SK-N-SH treated with all-trans-retinoic acid at 6 μM for 48 hours (cell line): Measurements from ENCODE around the gene ASCL5.

Experiments used
- ATAC-seq: fragments of 200-7000 bp; cut with Tn5 transposase; 3 replicates; pipeline ENCODE4 v1.9.1; 2020; ENCODE audit warnings: mild to moderate bottlenecking, moderate library complexity
- BACH2 ChIP-seq: fragments of 250-450 bp; sonication (Bioruptor Pico); IDR thresholded peaks from 2 replicates; pipeline ENCODE4 v1.9.0; 2021; ENCODE audit warnings: mild to moderate bottlenecking, borderline replicate concordance
- CREB5 ChIP-seq: fragments of 250-450 bp; sonication (Bioruptor Pico); IDR thresholded peaks from 2 replicates; pipeline ENCODE4 v1.5.1; 2020; ENCODE audit warnings: low read depth, mild to moderate bottlenecking, moderate library complexity
- CSDC2 ChIP-seq: fragments of 250-450 bp; sonication (Bioruptor Pico); IDR thresholded peaks from 2 replicates; pipeline ENCODE4 v1.5.0; 2020; ENCODE audit warnings: mild to moderate bottlenecking, moderate library complexity
- CSRNP3 ChIP-seq: fragments of 250-450 bp; sonication (Bioruptor Pico); IDR thresholded peaks from 2 replicates; pipeline ENCODE4 v1.5.1; 2021; ENCODE audit warnings: mild to moderate bottlenecking, moderate library complexity
- ESRRG ChIP-seq: fragments of 250-450 bp; sonication (Bioruptor Pico); IDR thresholded peaks from 2 replicates; pipeline ENCODE4 v1.6.1; 2021; ENCODE audit warnings: mild to moderate bottlenecking
- GLIS3 ChIP-seq: fragments of 250-450 bp; sonication (Bioruptor Pico); IDR thresholded peaks from 2 replicates; pipeline ENCODE4 v1.5.0; 2020; ENCODE audit warnings: mild to moderate bottlenecking, moderate library complexity
- ISL1 ChIP-seq: fragments of 250-450 bp; sonication (Bioruptor Pico); IDR thresholded peaks from 2 replicates; pipeline ENCODE4 v2.1.2; 2022; ENCODE audit warnings: mild to moderate bottlenecking, moderate library complexity
- PATZ1 ChIP-seq: fragments of 250-450 bp; sonication (Bioruptor Pico); IDR thresholded peaks from 2 replicates; pipeline ENCODE4 v1.8.0; 2020; ENCODE audit warnings: mild to moderate bottlenecking, moderate library complexity, borderline replicate concordance
- POU6F1 ChIP-seq: fragments of 250-450 bp; sonication (Bioruptor Pico); IDR thresholded peaks from 2 replicates; pipeline ENCODE4 v1.8.0; 2021; ENCODE audit warnings: low read depth, mild to moderate bottlenecking, moderate library complexity, borderline replicate concordance
- PPARA ChIP-seq: fragments of 250-450 bp; sonication (Bioruptor Pico); IDR thresholded peaks from 2 replicates; pipeline ENCODE4 v1.5.0; 2020; ENCODE audit warnings: mild to moderate bottlenecking, borderline replicate concordance
- RARB ChIP-seq: fragments of 250-450 bp; sonication (Bioruptor Pico); IDR thresholded peaks from 2 replicates; pipeline ENCODE4 v1.8.0; 2021; ENCODE audit warnings: mild to moderate bottlenecking, moderate library complexity
- SNAI2 ChIP-seq: fragments of 250-450 bp; sonication (Bioruptor Pico); IDR thresholded peaks from 2 replicates; pipeline ENCODE4 v1.5.0; 2020; ENCODE audit warnings: mild to moderate bottlenecking, moderate library complexity
- TCF4 ChIP-seq: fragments of 250-450 bp; sonication (Bioruptor Pico); IDR thresholded peaks from 2 replicates; pipeline ENCODE4 v1.8.0; 2021; ENCODE audit warnings: mild to moderate bottlenecking, moderate library complexity, borderline replicate concordance
- TOX ChIP-seq: fragments of 250-450 bp; sonication (Bioruptor Pico); IDR thresholded peaks from 2 replicates; pipeline ENCODE4 v1.8.0; 2021; ENCODE audit warnings: mild to moderate bottlenecking, moderate library complexity, borderline replicate concordance
- TSHZ2 ChIP-seq: fragments of 250-450 bp; sonication (Bioruptor Pico); IDR thresholded peaks from 2 replicates; pipeline ENCODE4 v1.5.0; 2020; ENCODE audit warnings: mild to moderate bottlenecking, moderate library complexity
- ZC3H10 ChIP-seq: fragments of 250-450 bp; sonication (Bioruptor Pico); IDR thresholded peaks from 2 replicates; pipeline ENCODE4 v1.5.1; 2021; ENCODE audit warnings: mild to moderate bottlenecking, moderate library complexity
- ZFP30 ChIP-seq: fragments of 450-650 bp; formaldehyde crosslinking; IDR thresholded peaks from 2 replicates; pipeline ENCODE4 v1.5.0; 2022; ENCODE audit warnings: mild to moderate bottlenecking, moderate library complexity
- ZNF70 ChIP-seq: fragments of 450-650 bp; formaldehyde crosslinking; IDR thresholded peaks from 2 replicates; pipeline ENCODE4 v1.5.0; 2020; ENCODE audit warnings: mild to moderate bottlenecking, moderate library complexity
- ZNF8 ChIP-seq: fragments of 450-650 bp; formaldehyde crosslinking; IDR thresholded peaks from 2 replicates; pipeline ENCODE4 v1.5.0; 2020; ENCODE audit warnings: mild to moderate bottlenecking, moderate library complexity

The ASCL5 gene

GRCh38 chr1:201138311-201138840 is 11.4 kb upstream of the ASCL5 start:
- no peak for TF ChIP-seq TOX (CRISPR knock-in tag)
- TF ChIP-seq PPARA = no peak
- no peak for TF ChIP-seq ZC3H10
- no peak for TF ChIP-seq GLIS3 (CRISPR knock-in tag)
- TF ChIP-seq CREB5 = no peak
- TF ChIP-seq TCF4 (CRISPR knock-in tag) = no peak
- TF ChIP-seq POU6F1 (CRISPR knock-in tag) = no peak
- TF ChIP-seq, all 23 proteins: peak for 0
- peak; percentile 2; the same call in 2 of the 3 replicates for ATAC-seq

- TF ChIP-seq CSRNP3 (CRISPR knock-in tag) (no peak), SNAI2 (no peak), TSHZ2 (CRISPR knock-in tag) (no peak), RARB (CRISPR knock-in tag) (no peak), PATZ1 (CRISPR knock-in tag) (no peak), TCF4 (CRISPR knock-in tag) (no peak), CSDC2 (CRISPR knock-in tag) (no peak), TOX (CRISPR knock-in tag) (no peak), POU6F1 (CRISPR knock-in tag) (no peak), ESRRG (no peak), PPARA (no peak), BACH2 (no peak), ZFP30 (CRISPR knock-in tag) (no peak), ZNF8 (CRISPR knock-in tag) (no peak), ZNF70 (no peak)
- peak; percentile 92 for ATAC-seq
Measured at GRCh38 chr1:201137579-201138310, 10.8 kb upstream of the ASCL5 start.

GRCh38 chr1:201137024-201137392 is 10.0 kb upstream of the ASCL5 start:
- ATAC-seq = no peak
- TF ChIP-seq GLIS3 (CRISPR knock-in tag) (no peak), BACH2 (no peak), ISL1 (CRISPR knock-in tag) (no peak), TCF4 (CRISPR knock-in tag) (no peak), SNAI2 (no peak), TOX (CRISPR knock-in tag) (no peak)
